Calu3 (cell line): Measurements from ENCODE around the gene CPXM1. TPM values are rescaled to one million over a fixed set of nuclear protein-coding genes. Genes with fewer than 3 reads are reported as not detected.

Source experiments
- BruUV-seq: library from RNA; stranded (reverse); fragments of 400-500 nt; replicated peaks from 2 replicates; lab custom pipeline; 2021; lab: Mats Ljungman, UMichigan
- CTCF ChIA-PET: fragments of 300-600 bp; sonication (Branson Sonifier 250); formaldehyde crosslinking; loops from one replicate; lab custom pipeline; 2022; ENCODE audit warnings: antibody characterized with exemption; lab: Charles Lee
- DNase-seq: peaks from one replicate; pipeline ENCODE4 v3.0.0; 2022
- H3K27ac Mint-ChIP-seq: one replicate; pipeline ENCODE4 v1.8.0; 2022; ENCODE audit warnings: mixed read lengths; ENCODE audit not compliant: unreplicated experiment
- H3K27me3 Mint-ChIP-seq: one replicate; pipeline ENCODE4 v1.8.0; 2022; ENCODE audit warnings: mixed read lengths; ENCODE audit not compliant: unreplicated experiment
- H3K36me3 Mint-ChIP-seq: one replicate; pipeline ENCODE4 v1.8.0; 2022; ENCODE audit warnings: mild to moderate bottlenecking, moderate library complexity, mixed read lengths; ENCODE audit not compliant: insufficient read depth, unreplicated experiment
- H3K4me1 Mint-ChIP-seq: one replicate; pipeline ENCODE4 v1.8.0; 2022; ENCODE audit warnings: mild to moderate bottlenecking, low read depth, mixed read lengths; ENCODE audit not compliant: unreplicated experiment
- H3K4me3 Mint-ChIP-seq: one replicate; pipeline ENCODE4 v1.8.0; 2022; ENCODE audit warnings: mild to moderate bottlenecking, low read depth, moderate library complexity, mixed read lengths; ENCODE audit not compliant: unreplicated experiment
- H3K9me3 Mint-ChIP-seq: one replicate; pipeline ENCODE4 v1.8.0; 2022; ENCODE audit warnings: low read depth, mixed read lengths; ENCODE audit not compliant: unreplicated experiment
- intact Hi-C: fragments of 100-400 bp; cut with micrococcal nuclease; formaldehyde crosslinking; loops from one replicate; pipeline ENCODE4 v1.10.0; 2022; ENCODE audit not compliant: unreplicated experiment
- total RNA-seq: library from RNA; stranded (reverse); gene quantifications from 2 replicates; pipeline ENCODE4 v1.2.3, GENCODE V29; 2022
- TF ChIP-seq, protein P1 (sequence below): fragments of 200-600 bp; IDR thresholded peaks from one replicate; pipeline ENCODE4 v1.8.0; 2022; ENCODE audit warnings: antibody characterized with exemption; ENCODE audit not compliant: unreplicated experiment

Gene CPXM1
- total RNA-seq, 1 experiment from 2014 or later: 0.14 TPM

DNA sequence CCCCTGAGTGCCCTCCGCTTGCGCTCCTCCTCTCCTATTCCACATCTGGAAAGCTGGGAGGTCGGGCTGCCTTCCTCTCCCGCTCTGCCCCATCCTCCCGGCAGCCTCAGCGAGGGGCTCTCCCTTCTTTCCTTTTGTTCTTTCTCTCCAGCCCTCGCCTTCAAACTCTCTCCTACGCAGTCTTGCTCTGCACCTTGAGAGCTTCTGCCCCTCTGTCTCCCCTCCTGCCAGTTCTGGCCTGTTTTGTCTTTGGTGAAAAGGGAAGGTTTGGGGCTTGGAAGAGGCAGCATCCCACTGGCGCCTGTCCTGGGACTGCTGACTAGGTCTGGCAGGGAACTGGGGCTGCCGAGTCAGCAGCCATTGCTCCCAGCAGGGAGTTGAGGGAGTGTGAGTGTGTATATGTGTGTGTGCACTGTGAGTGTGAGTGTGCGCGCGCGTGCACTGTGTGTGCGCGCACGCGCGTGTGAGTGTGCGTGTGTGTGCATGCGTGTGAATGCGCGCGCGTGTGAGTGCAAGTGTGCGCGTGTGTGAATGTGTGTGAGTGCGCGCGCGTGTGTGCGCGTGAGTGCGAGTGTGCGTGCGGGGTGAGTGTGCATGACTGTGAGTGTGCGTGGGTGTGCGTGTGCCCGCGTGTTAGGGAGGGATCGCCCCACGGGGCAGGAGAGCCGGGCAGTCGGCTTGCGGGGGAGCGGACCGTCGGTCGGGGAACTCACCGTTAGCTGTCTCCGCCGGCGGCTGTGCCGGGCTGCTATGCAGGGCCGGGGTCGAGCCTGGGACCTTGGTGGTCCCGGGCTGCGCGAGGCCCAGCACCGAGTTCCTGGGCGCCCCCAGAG, 523 bp downstream of the CPXM1 start:
- no peak for DNase-seq
- CTCF ChIA-PET: no interaction called here
- peaks cover 20% of the 10 kb centered on the region for H3K4me1 Mint-ChIP-seq
- TF ChIP-seq, protein P1, sequence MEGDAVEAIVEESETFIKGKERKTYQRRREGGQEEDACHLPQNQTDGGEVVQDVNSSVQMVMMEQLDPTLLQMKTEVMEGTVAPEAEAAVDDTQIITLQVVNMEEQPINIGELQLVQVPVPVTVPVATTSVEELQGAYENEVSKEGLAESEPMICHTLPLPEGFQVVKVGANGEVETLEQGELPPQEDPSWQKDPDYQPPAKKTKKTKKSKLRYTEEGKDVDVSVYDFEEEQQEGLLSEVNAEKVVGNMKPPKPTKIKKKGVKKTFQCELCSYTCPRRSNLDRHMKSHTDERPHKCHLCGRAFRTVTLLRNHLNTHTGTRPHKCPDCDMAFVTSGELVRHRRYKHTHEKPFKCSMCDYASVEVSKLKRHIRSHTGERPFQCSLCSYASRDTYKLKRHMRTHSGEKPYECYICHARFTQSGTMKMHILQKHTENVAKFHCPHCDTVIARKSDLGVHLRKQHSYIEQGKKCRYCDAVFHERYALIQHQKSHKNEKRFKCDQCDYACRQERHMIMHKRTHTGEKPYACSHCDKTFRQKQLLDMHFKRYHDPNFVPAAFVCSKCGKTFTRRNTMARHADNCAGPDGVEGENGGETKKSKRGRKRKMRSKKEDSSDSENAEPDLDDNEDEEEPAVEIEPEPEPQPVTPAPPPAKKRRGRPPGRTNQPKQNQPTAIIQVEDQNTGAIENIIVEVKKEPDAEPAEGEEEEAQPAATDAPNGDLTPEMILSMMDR: no peak
- peaks cover 99% of the 10 kb centered on the region for H3K27me3 Mint-ChIP-seq
- H3K27ac Mint-ChIP-seq: no peak overlapping the region
- intact Hi-C loops: no loop called here
- no TSS peak for BruUV-seq
- peaks cover 7% of the 10 kb centered on the region for H3K36me3 Mint-ChIP-seq
- H3K4me3 Mint-ChIP-seq: peak overlapping the region; percentile 81
- no peaks in the 10 kb centered on the region for H3K9me3 Mint-ChIP-seq

DNA sequence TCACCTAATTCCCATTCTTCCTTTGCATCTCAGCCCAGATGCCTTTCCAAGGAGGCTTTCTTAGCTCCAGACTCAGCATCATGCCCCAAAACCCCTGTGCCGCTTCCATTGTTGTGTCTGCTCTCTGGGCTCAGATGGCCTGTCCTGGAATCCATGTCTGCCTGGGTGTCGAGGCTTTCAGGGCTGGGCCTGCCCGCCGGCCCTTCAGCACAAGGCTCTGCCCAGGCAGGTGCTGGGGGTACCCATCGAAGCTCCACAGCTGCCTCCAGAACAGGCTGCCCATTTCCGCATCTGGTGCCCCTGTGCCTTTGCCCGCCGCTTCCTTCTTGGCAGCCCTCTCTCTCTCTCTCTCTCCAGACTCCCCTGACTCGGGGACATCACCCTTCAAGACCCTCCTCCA, 1.2 kb downstream of the CPXM1 start:
- Mint-ChIP-seq H3K9me3 (no peaks in the 10 kb centered on the region), H3K27me3 (peaks cover 99% of the 10 kb centered on the region), H3K27ac (no peak overlapping the region), H3K4me3 (no peak overlapping the region), H3K4me1 (peaks cover 20% of the 10 kb centered on the region), H3K36me3 (peaks cover 10% of the 10 kb centered on the region)
- TF ChIP-seq, protein P1: no peak
- CTCF ChIA-PET: no interaction called here
- intact Hi-C loops: no loop called here
- DNase-seq: no peak
- no TSS peak for BruUV-seq

DNA sequence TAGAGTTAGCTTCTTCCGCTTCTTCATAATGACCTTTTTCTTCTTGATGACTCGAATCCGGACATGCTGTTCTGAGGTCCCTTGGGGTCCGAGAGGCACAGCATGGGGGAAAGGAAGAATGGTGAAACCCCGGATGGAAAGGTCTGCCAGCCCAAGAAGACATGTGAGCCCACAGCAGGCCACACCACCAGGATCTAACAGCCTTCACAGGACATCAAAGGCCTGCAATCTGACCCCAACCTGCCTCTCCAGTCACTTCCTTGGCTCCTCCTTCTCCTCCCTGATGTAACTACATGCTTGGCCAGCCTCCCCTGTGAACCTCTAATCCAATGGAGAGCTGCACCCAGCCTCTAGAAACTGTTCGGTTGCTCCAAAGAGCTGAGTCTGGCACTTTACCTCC, 1.6 kb downstream of the CPXM1 start:
- H3K4me3 Mint-ChIP-seq: no peak overlapping the region
- TF ChIP-seq, protein P1: no peak

DNA sequence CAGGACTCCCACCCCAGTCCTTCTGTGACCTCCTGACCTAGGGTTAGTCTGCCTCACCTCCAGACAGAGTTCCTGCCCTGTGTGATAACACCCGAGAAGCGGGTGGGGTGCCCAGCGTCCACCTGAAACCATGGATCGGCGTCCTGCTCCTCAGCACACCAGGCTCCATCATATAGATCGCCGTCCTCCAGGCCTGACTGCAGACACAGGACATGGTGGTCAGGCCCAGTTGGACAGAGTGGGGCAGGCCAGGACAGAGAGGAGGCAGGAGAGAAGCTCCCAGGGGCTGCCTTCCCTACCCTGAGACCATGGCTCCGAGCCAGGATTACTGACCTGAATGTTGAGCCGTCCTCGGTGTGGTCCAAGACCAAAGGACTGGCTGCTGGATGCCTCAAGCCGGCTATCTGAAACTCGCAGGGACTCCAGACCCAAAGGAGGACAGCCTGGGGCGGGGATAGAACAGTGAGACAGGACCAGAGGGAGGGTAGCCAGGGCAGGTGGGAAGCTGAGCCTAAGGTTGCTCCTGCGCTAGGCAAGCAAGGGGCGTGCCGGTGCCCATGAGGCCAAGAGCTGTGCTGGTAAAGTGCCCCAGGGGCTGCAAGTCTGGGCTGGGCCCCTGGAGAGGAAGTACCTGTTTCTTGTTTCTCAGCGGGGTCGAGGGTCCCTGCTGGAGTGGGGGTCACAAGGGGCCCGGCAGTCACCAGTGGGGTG, 2.2 kb downstream of the CPXM1 start:
- TF ChIP-seq, protein P1: no peak
- Mint-ChIP-seq H3K4me3 (no peak overlapping the region), H3K27ac (no peak overlapping the region), H3K36me3 (peaks cover 11% of the 10 kb centered on the region), H3K9me3 (no peaks in the 10 kb centered on the region), H3K4me1 (peaks cover 20% of the 10 kb centered on the region), H3K27me3 (peaks cover 99% of the 10 kb centered on the region)
- no peak for DNase-seq
- BruUV-seq: no TSS peak
- CTCF ChIA-PET: no interaction called here
- intact Hi-C loops: no loop called here

More for the DNA sequence above, 1.6 kb downstream of the CPXM1 start:
- intact Hi-C loops: no loop called here
- Mint-ChIP-seq H3K36me3 (peaks cover 11% of the 10 kb centered on the region), H3K27ac (no peak overlapping the region), H3K27me3 (peaks cover 99% of the 10 kb centered on the region), H3K4me1 (peaks cover 20% of the 10 kb centered on the region), H3K9me3 (no peaks in the 10 kb centered on the region)
- no TSS peak for BruUV-seq
- DNase-seq: no peak
- CTCF ChIA-PET: no interaction called here
